HG02943 (cell line): ENCODE results near the gene PTPRN2.
A peak's percentile ranks its signal among the peaks of the same experiment; 100 is the strongest.

Experiments used
- ATAC-seq: cut with Tn5 transposase; IDR thresholded peaks from one replicate; pipeline ENCODE4 v1.9.1; 2021; ENCODE audit warnings: mild to moderate bottlenecking, low read depth, moderate library complexity; ENCODE audit not compliant: unreplicated experiment

The PTPRN2 gene

DNA sequence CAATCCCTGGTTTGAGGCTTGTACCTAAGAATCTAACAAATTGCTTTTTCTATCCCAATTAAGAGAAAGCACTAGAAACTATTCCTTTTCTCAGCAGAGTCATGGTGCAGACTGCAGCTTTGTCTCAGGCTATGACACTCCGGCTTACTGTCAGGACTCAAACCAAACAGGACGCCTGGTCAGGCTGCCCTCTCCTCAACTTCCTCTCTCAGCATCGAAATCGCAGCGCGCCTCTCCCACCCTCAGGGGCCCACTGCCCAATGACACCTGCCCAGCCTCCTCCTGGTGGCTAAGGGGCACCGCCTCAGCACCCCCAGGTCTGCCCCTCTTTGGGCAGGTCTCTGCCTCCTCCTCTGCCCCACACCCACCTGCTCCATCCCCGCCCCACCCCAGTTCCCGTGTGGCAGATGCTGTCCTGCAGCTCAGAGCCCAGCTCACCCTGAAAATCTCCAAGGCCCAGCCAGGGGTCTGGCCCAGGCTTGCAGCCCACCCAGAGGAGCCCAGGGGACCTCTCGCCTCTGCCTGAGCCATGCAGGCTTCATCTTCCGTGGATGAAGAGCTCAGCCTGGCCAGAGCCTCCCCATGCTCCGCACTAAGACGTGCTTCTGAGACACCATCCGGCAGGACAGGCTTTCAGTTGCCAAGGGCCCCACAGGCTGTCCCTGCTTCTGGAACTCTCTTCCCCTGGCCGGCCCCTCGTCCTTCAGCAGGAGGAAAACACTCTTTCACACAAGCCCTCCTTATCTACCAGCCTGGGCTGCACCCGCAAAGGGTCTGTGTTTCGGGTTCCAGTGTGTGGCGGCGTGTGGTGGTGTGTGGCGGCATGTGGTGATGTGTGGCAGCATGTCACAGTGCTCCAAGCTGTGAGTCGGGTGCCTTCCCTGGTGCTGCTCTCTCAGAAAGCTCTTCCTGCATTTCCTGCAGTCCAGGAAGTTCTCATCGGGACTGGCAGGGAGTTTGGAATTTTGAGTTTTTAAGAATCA lies 16.4 kb upstream of the PTPRN2 start:
- peak; percentile 8 for ATAC-seq

- peak; percentile 61 for ATAC-seq
Measured at GRCh38 chr7:158602905-158603772, 15.5 kb upstream of the PTPRN2 start.

- ATAC-seq: no peak
Measured at GRCh38 chr7:158602041-158602440, 14.4 kb upstream of the PTPRN2 start.

DNA sequence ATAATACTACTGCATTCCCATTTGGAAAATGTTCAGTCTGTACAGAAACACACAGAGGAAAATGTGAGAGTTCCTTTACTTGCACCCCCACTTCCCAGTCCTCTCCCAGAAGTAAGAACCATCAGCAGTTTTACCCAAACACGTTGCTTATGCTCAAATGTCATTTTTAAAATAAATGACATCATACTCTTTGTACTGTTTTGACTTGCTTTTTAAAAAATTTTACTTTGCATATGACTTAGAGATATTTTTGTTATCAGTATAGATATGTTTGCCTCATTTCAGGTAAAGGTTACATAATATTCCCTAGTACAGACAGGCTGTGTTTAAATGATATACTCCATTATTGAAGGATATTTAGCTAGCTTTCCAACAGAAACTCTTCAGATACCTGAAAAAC lies 13.5 kb upstream of the PTPRN2 start:
- ATAC-seq: no peak

DNA sequence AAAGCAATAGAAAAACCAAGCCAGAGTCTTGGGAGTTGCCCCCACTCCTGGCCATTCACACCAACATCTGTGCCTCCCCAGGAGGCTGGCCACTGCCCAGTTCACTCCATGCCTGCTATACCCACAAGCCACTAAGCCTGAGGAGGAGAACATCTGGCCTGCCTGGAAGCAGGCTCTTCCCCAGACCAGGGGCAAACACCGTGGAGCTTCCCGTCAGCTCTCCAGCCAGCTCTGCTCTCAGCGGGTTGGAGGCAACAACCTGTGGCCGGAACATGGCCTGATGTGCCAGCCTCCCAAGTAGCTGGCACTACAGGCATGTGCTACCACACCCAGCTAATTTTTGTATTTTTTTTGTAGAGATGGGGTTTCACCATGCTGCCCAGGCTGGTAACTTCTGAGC lies 9.1 kb upstream of the PTPRN2 start:
- ATAC-seq: no peak

GRCh38 chr7:158596309-158596708 lies 8.7 kb upstream of the PTPRN2 start:
- ATAC-seq: no peak

DNA sequence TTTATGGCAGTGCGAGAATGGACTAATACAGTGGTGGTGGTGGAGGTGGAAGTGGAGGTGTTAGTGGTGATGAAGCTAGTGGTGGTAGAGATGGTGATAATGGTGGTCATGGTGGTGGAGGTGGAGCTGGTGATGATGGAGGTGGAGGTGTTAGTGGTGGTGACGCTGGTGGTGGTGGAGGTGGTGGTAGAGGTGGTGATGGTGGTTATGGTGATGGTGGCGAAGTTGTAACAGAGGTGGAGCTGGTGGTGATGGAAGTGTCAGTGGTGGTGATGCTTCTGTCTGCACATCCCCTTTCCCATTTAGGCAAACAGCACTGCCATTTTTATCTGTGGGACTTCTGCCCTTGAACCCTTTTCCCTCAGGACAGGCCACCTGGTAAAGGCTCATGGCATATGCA lies 7.4 kb upstream of the PTPRN2 start:
- no peak for ATAC-seq

DNA sequence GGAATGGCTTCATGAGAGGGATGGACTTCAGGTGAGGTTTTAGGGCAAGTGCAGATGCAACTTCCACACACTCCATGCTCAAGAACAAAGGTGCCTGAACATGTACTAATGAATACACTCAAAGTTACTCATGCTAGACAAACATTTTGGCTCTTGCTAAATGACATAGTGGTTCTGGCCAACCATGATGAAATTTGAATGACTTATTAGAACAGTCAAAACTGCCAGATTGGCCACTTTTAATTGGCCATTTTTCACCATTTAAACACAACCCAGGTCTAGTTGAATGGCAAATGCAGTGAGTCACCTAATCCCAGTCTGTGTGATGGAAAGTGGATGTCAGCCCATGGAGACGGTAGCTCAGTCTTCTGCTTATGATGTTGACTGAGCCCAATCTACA lies 4.9 kb upstream of the PTPRN2 start:
- no peak for ATAC-seq

DNA sequence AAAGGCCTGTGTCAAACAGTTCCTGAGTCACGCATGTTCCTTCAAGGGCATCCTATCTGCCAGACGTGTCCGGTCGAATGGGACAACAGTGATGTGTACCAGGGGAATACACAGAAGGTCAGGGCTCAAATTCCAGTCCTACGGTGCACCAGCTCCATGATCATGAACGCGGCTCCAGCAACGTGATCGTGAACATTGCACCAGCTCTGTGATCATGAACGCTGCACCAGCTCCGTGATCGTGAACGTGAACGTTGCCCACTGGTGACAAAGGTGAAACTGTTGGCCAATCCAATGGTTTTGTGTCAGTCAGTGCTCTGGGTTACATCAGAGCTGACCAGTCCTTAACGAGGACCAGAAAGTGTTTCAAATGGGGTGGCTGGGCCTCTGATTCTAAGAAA lies 4.3 kb upstream of the PTPRN2 start:
- no peak for ATAC-seq

GRCh38 chr7:158590181-158590530 lies 2.5 kb upstream of the PTPRN2 start:
- ATAC-seq: no peak

DNA sequence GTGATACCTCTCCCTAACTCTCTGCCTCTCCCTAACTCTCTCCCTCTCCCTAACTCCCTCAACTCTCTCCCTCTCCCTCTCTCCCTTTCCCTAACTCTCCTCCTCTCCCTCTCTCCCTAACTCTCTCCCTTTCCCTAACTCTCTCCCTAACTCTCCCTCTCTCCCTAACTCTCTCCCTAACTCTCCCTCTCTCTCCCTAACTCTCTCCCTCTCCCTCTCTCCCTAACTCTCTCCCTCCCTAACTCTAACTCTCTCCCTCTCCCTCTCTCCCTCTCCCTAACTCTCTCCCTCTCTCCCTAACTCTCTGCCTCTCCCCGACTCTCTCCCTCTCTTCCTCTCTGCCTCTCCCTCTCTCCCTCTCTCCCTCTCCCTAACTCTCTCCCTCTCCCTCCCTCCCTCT lies 2.0 kb upstream of the PTPRN2 start:
- no peak for ATAC-seq

DNA sequence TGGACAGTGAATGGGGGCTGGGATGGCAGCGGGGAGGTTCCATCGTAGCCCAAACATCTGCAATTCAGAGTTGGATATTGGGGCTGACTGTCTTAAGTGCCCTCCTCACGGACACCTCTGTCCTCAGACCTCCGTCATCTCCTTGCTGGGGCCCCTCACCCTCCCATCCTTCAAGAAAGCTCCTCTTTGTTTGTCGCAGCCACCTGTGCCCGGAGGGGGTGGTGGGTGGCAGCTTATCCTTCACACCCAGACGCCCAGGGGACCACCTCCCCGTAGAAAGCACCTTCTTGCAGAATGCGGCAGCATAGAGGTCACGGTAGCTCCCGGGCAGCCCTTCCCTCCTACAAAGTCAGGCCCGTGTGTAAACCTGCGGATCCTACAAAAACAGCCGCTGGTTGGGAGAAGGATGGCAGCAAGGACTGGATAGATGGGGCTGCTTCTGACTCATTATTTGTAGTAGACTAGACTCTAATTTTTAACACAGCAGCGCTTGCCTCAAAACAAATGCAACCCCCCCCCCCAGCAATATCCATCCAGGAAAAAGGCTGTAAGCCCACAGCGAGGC lies 1.3 kb upstream of the PTPRN2 start:
- no peak for ATAC-seq

- ATAC-seq: no peak
Measured at GRCh38 chr7:158588085-158588877, 658 bp upstream of the PTPRN2 start.

DNA sequence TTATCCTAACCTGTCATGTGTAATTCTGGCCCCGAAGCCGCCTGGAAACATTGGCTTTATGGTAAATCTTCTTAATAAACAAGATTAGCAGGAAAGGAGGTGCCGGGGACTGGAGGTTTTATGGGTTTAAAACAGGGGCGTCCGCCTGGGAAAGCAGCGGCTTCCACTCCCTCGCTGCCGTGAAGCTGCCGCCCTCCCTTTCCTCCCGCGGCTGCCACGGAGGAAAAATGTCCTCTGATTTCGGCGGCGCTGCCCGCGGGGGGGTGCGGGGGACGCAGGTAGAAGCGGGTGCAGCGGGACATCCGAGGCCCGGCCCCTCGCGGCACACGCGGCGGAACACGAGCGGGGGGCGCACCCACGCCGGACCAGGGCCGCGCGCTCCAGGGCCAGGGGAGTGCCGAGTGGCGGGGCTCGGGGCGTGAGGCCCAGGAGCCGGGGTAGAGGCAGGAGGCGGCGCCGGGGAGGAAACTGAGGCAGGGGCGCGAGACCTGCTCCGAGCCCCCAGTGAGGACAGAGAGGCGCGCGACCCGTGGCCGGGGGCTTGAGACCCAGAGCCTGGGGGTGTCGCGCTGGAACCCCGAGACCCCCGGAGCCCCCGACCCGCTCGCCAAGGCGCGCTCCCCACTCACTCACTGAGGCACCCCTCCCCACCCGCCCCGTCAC lies 993 bp downstream of the PTPRN2 start:
- no peak for ATAC-seq

DNA sequence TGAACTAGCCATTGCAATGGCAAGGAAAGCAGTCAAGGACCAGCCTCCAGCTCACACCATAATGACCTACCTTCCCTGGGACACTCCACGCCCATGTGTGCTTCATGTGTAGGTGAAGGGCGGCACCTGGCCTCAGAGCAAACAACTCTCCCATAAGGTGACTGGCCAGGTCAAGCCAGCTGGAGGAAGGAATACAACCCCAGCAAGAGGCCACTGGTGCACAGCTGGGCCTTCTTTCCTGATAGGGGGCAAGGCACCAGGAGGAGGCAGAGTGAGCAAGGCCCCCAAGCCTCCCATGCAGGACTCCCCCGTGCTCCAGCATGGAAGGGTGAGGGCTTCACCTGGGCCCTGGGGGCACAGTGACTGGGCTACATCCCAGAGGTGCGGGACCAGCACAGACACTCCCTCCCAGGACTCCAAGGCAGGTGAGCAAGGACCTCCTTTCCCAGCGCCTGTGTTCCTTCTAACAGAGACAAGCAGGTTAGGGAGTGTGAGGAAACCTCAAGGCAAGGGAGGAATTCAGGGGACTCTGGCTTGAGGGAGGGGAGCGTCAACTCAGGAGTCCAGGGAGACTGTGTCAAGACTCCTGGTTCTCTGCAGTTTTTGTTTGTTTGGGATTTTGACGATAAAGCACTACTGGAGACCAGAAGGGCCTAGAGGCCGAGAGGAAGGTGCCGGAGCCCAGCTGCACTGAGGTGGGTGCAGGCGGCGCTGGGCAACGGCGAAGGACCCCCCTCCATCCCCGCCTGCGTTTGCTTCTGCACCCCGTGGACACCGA lies 1.7 kb downstream of the PTPRN2 start:
- ATAC-seq: no peak

DNA sequence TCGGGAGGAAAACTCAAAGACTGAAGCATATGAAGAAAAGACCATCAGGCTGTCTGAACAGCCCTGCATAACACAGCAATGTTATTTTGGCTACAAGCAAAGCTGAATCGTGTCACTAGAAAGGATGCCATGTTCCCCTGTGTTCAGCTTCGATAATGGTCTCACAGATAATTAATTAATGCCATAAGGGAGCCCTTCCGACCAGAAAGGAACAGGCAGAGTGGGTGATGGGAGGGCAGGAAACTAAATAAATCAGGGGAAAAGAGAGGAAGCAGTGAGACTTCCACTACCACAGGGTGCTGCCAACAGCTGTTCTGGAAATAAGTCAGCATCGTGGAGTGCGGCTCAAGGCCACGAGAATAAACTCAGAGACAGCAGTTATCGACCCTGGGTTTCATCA lies 3.2 kb downstream of the PTPRN2 start:
- no peak for ATAC-seq

DNA sequence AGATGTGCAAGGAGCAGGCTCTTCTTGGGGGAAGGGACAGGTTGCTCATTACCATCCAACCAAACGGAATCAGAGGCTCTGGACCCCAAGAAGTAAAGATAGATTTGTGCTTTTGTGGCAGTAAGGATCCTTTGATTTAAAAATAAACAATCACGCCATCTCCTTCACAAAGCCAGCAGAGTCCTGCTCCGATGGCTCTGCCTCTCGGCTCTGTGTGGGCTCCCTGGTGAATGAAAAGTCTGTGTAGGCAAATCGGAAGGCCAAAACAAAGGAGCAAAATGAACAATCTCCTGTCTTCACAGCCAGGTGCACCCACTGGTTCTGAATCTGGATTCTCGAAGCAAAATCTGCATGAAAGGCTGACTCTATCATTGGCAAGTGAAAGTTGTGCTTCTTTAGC lies 3.8 kb downstream of the PTPRN2 start:
- ATAC-seq: no peak

- no peak for ATAC-seq
Measured at GRCh38 chr7:158583143-158583542, 4.5 kb downstream of the PTPRN2 start.

- ATAC-seq: no peak
Measured at GRCh38 chr7:158582089-158582456, 5.5 kb downstream of the PTPRN2 start.
